Ishikawa (cell line): ENCODE data around the gene ARHGEF7.

Experiments
- CEBPB ChIP-seq: IDR thresholded peaks from 2 replicates; pipeline ENCODE4 v1.6.1; 2012
- EP300 ChIP-seq: IDR thresholded peaks from 2 replicates; pipeline ENCODE4 v1.6.1; 2012; ENCODE audit warnings: borderline replicate concordance
- FOXM1 ChIP-seq: IDR thresholded peaks from 2 replicates; pipeline ENCODE4 v1.6.1; 2012; ENCODE audit warnings: low read depth, borderline replicate concordance
- RAD21 ChIP-seq: IDR thresholded peaks from 2 replicates; pipeline ENCODE4 v1.6.1; 2012; ENCODE audit warnings: low read depth
- TF ChIP-seq, protein P1 (sequence below): IDR thresholded peaks from 2 replicates; pipeline ENCODE4 v1.6.1; 2012
- TF ChIP-seq, protein P2 (sequence below): IDR thresholded peaks from 2 replicates; pipeline ENCODE4 v1.6.1; 2012; ENCODE audit warnings: low read depth, mild to moderate bottlenecking

DNA sequence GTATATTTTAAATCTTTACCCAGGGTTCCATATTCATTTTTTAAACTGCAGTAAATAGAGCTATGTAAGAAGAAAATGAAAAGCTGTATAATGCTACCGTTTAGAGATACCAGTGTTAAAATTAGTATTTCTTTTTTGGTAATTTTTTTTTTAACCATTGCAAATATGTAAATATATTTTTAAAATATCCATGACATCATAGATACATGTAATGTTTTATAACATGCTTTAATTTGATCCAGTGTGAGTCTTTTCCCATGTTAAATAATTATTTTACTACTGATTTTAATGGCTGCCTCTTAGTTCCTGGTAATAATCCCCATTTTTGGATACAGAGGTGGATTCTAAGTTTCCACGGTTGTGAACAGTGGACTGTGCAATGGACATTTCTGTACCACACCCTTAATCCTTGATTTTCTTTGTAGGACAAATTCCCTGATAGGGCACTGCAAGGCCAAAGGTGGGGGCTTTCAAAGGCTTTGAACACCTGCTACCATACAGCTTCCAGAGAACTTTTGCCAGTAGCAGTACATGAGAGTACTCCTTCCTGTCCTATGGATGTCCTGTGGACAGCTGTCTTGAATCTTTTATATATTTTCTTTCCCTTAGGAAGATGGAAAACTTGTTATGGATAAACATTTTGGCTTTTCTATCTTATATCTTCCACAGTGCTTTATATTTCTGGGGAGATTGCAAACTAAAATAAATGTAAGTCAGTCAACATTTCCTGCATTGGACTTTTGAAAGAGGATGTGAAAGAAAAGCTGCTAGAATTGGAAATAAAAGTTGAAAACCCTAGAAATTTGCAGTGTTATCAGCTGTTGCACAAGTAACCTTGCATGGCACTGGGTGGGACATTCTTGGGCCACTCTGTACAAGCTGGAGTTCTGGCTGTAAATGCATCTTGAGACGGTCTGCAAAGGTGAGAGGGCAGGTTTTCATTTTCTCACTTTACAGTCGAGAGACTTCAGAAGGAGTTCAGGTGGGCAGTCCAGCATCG is 46.8 kb downstream of the ARHGEF7 start:
- TF ChIP-seq RAD21 (no peak), CEBPB (no peak), FOXM1 (no peak), EP300 (no peak)
- TF ChIP-seq, protein P1, sequence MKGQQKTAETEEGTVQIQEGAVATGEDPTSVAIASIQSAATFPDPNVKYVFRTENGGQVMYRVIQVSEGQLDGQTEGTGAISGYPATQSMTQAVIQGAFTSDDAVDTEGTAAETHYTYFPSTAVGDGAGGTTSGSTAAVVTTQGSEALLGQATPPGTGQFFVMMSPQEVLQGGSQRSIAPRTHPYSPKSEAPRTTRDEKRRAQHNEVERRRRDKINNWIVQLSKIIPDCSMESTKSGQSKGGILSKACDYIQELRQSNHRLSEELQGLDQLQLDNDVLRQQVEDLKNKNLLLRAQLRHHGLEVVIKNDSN = no peak
- TF ChIP-seq, protein P2, sequence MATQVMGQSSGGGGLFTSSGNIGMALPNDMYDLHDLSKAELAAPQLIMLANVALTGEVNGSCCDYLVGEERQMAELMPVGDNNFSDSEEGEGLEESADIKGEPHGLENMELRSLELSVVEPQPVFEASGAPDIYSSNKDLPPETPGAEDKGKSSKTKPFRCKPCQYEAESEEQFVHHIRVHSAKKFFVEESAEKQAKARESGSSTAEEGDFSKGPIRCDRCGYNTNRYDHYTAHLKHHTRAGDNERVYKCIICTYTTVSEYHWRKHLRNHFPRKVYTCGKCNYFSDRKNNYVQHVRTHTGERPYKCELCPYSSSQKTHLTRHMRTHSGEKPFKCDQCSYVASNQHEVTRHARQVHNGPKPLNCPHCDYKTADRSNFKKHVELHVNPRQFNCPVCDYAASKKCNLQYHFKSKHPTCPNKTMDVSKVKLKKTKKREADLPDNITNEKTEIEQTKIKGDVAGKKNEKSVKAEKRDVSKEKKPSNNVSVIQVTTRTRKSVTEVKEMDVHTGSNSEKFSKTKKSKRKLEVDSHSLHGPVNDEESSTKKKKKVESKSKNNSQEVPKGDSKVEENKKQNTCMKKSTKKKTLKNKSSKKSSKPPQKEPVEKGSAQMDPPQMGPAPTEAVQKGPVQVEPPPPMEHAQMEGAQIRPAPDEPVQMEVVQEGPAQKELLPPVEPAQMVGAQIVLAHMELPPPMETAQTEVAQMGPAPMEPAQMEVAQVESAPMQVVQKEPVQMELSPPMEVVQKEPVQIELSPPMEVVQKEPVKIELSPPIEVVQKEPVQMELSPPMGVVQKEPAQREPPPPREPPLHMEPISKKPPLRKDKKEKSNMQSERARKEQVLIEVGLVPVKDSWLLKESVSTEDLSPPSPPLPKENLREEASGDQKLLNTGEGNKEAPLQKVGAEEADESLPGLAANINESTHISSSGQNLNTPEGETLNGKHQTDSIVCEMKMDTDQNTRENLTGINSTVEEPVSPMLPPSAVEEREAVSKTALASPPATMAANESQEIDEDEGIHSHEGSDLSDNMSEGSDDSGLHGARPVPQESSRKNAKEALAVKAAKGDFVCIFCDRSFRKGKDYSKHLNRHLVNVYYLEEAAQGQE = no peak
